Duodenal mucosa (tissue), 2 donors: ENCODE results near the gene SNAP23.

ENCODE experiments used
- H3K27ac ChIP-seq: one replicate; pipeline ENCODE4 v1.7.0; 2013; ENCODE audit warnings: low read depth, low read length
- H3K27me3 ChIP-seq, 2 donors: one replicate each; pipeline ENCODE4 v1.7.0; 2013; ENCODE audit warnings: low read length in 2 of 2, control low read depth in 1 of 2; ENCODE audit not compliant: insufficient read depth in 2 of 2, control insufficient read depth in 1 of 2
- H3K36me3 ChIP-seq, 2 donors: one replicate each; pipeline ENCODE4 v1.7.0; 2013; ENCODE audit warnings: low read length in 2 of 2, control low read depth in 1 of 2; ENCODE audit not compliant: insufficient read depth in 2 of 2, control insufficient read depth in 1 of 2
- H3K4me1 ChIP-seq, 2 donors: one replicate each; pipeline ENCODE4 v1.7.0; 2013; ENCODE audit warnings: low read length in 2 of 2, control low read depth in 1 of 2; ENCODE audit not compliant: insufficient read depth in 2 of 2, control insufficient read depth in 1 of 2
- H3K4me3 ChIP-seq, 2 donors: one replicate each; pipeline ENCODE4 v1.7.0; 2013; ENCODE audit warnings: low read length in 2 of 2, low read depth in 1 of 2
- H3K9ac ChIP-seq, 2 donors: one replicate each; pipeline ENCODE4 v1.7.0; 2013; ENCODE audit warnings: low read length in 2 of 2, low read depth in 1 of 2
- H3K9me3 ChIP-seq, 2 donors: one replicate each; pipeline ENCODE4 v1.7.0; 2013; ENCODE audit warnings: low read length in 2 of 2, control low read depth in 1 of 2; ENCODE audit not compliant: control insufficient read depth in 1 of 2

The SNAP23 gene

DNA sequence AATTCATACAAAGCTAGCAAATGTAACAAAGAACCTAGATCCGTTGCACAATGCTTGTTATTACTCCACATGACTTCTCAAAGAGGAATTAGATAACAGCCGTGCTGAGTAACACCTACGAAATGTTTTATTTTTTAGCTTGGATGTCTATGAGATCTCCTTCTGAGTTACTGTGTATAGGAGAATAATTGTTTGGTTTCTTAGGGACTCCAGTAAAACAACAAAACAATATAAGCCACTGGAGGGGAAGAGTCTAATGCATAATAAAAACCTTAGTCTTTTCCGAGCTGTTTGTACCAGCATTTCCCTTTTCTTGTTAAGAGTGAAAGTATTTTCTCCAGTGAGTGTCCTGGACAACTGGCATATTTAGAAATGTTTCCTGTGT lies 15.6 kb downstream of the SNAP23 start:
- no peak overlapping the region for H3K4me3 ChIP-seq
- H3K36me3 ChIP-seq: peaks cover 15 to 17% of the 10 kb centered on the region in 2 donors
- no peaks in the 10 kb centered on the region for H3K27me3 ChIP-seq
- H3K9ac ChIP-seq: no peak overlapping the region
- H3K9me3 ChIP-seq: no peaks in the 10 kb centered on the region
- no peak overlapping the region for H3K27ac ChIP-seq
- H3K4me1 ChIP-seq: no peaks in the 10 kb centered on the region

DNA sequence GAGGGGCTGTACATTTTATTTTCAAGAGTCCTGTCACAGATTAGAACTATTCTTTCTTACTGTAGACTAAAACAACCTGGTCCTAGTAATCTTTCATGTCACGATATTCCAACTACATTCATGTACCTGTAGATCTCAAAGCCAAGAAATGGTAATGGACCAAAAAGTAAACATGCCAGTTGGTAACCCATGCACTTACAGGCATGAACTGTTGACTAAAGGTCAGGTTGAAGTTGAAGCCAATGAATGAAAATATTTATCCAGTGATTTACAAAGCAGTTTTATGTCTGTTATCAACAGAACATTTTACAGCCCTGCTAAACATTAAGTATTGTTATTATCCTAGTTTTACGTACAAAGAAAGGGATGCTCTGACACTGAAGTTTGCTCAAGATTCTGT lies 27.9 kb downstream of the SNAP23 start:
- H3K27me3 ChIP-seq: no peaks in the 10 kb centered on the region
- peaks cover 2 to 6% of the 10 kb centered on the region in 2 donors for H3K4me1 ChIP-seq
- H3K36me3 ChIP-seq: peaks cover 5 to 21% of the 10 kb centered on the region in 2 donors
- H3K27ac ChIP-seq: no peak overlapping the region
- H3K9ac ChIP-seq: no peak overlapping the region
- H3K4me3 ChIP-seq: no peak overlapping the region
- H3K9me3 ChIP-seq: no peaks in the 10 kb centered on the region

DNA sequence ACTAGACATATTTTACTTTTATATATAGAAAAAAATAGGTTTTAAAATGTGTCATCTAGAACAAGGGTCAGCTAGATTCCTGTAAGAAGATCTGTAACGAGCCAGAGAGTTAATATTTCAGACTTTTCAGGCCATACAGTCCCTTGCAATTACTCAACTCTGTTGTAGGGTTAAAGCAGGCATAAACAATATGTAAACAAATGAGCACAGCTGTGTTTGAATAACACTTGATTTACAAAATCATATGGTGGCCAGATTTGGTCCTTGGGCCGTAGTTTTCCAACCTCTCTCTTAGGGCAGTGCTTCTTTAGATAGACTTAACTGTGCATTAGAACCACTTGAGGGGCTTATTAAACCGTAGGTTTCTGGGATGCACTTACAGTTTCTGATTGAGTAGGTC lies 33.5 kb downstream of the SNAP23 start:
- Histone ChIP-seq H3K4me1 (no peaks in the 10 kb centered on the region), H3K27ac (no peak overlapping the region), H3K9me3 (no peaks in the 10 kb centered on the region), H3K9ac (no peak overlapping the region), H3K4me3 (no peak overlapping the region), H3K36me3 (peaks cover 13 to 54% of the 10 kb centered on the region in 2 donors), H3K27me3 (no peaks in the 10 kb centered on the region)

GRCh38 chr15:42533246-42533645 lies 37.8 kb downstream of the SNAP23 start:
- H3K9ac ChIP-seq: no peak overlapping the region
- H3K36me3 ChIP-seq: peaks cover 17 to 52% of the 10 kb centered on the region in 2 donors
- no peaks in the 10 kb centered on the region for H3K9me3 ChIP-seq
- no peaks in the 10 kb centered on the region for H3K27me3 ChIP-seq
- H3K4me3 ChIP-seq: no peak overlapping the region
- H3K4me1 ChIP-seq: no peaks in the 10 kb centered on the region
- no peak overlapping the region for H3K27ac ChIP-seq

- Histone ChIP-seq H3K9me3 (no peaks in the 10 kb centered on the region), H3K27me3 (no peaks in the 10 kb centered on the region), H3K27ac (no peak overlapping the region), H3K4me1 (peaks cover 20 to 25% of the 10 kb centered on the region in 2 donors), H3K36me3 (peaks cover 9 to 23% of the 10 kb centered on the region in 2 donors), H3K4me3 (no peak overlapping the region), H3K9ac (no peak overlapping the region)
These were observed 49.6 kb downstream of the SNAP23 start for GRCh38 chr15:42544853-42545629.

- Histone ChIP-seq H3K36me3 (peaks cover 9 to 19% of the 10 kb centered on the region in 2 donors), H3K4me3 (peak overlapping the region; percentile 100), H3K9ac (peak overlapping the region; percentile 98 to 100), H3K4me1 (peaks cover 22 to 26% of the 10 kb centered on the region in 2 donors), H3K9me3 (no peaks in the 10 kb centered on the region), H3K27me3 (no peaks in the 10 kb centered on the region), H3K27ac (no peak overlapping the region)
These were observed 52.4 kb downstream of the SNAP23 start for GRCh38 chr15:42547918-42548248.

DNA sequence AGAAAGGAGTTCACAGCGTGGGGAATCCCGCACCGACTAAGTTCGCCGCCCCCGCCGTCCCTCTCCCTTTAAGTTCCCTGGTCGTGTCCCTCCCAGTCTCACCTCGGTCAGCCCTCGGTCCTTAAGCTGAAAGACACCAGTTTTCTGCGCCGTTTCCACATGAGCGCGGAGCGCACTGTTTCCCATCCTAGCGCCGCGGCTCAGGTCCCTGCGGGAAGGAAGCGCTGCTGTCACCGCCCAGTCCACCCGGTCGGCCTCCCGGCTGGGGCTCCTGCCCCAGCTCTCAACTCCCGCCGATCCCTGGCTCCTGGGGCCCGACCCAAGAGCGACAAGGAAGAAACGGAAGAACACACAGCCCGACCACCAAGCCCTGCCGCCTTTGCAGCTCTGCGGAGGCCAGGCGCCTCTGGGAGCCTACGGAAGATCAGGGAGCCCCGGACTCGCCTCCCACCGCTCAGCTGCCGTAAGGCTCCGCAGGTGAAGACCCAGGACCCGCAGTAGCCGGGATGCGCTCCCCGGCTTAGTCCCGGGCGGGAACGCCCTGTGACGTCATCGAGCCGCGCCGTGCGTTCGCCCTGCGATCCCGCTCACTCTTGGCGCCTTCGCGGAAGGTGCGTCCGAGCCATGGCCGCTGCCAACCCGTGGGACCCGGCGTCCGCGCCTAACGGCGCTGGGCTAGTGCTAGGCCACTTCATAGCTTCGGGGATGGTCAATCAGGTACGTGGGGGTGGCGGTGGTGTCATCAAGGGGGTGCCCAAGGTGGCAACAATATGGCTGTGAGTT lies 53.0 kb downstream of the SNAP23 start, which contains the start of the genes HAUS2 and LRRC57:
HAUS2 (plus strand) TSS at position 590 of the 783 bp plus-strand sequence; CDS start at position 625, 35 bp downstream.
LRRC57 (minus strand) TSS at position 545 of the 783 bp plus-strand sequence; CDS start at position 186, 359 bp downstream.
- Histone ChIP-seq H3K27me3 (no peaks in the 10 kb centered on the region), H3K27ac (peak within 1 kb of the TSS; percentile 81), H3K4me1 (peaks cover 22 to 26% of the 10 kb centered on the region in 2 donors), H3K9me3 (no peaks in the 10 kb centered on the region), H3K9ac (peak within 1 kb of the TSS; percentile 98 to 100), H3K4me3 (peak within 1 kb of the TSS; percentile 100), H3K36me3 (peaks cover 8 to 17% of the 10 kb centered on the region in 2 donors)

- Histone ChIP-seq H3K9me3 (no peaks in the 10 kb centered on the region), H3K4me3 (peak overlapping the region; percentile 100), H3K9ac (peak overlapping the region; percentile 98 to 100), H3K27me3 (no peaks in the 10 kb centered on the region), H3K27ac (peak overlapping the region; percentile 81), H3K4me1 (peaks cover 22 to 26% of the 10 kb centered on the region in 2 donors), H3K36me3 (peaks cover 1 to 10% of the 10 kb centered on the region in 2 donors)
These were observed 53.6 kb downstream of the SNAP23 start for GRCh38 chr15:42549032-42549491.

- Histone ChIP-seq H3K4me3 (peak overlapping the region; percentile 60 to 100), H3K4me1 (peaks cover 22 to 26% of the 10 kb centered on the region in 2 donors), H3K9me3 (no peaks in the 10 kb centered on the region), H3K36me3 (peaks cover 0 to 3% of the 10 kb centered on the region in 2 donors), H3K27ac (no peak overlapping the region), H3K9ac (peak overlapping the region in 1 of 2 donors; percentile 98), H3K27me3 (no peaks in the 10 kb centered on the region)
These were observed 54.4 kb downstream of the SNAP23 start for GRCh38 chr15:42549741-42550392.
